BLaER1 treated with 17β-estradiol and CSF1 and Interleukin-3, amounts not matched to agents 10 nM and 100 nM (cell line): ENCODE measurements around the gene RFX3.

Source experiments
- H3K27ac ChIP-seq, 11 experiments: shearing (Covaris generic); formaldehyde crosslinking; 2 replicates each; pipeline ENCODE4 v1.8.1; 2022
- H3K27me3 ChIP-seq, 11 experiments: shearing (Covaris generic); formaldehyde crosslinking; 2 replicates each; pipeline ENCODE4 v1.8.1; 2022
- H3K36me3 ChIP-seq, 11 experiments: shearing (Covaris generic); formaldehyde crosslinking; 2 replicates each; pipeline ENCODE4 v1.8.1; 2022
- H3K4me1 ChIP-seq, 10 experiments: shearing (Covaris generic); formaldehyde crosslinking; 2 replicates each; pipeline ENCODE4 v1.8.1; 2022
- H3K4me2 ChIP-seq, 11 experiments: shearing (Covaris generic); formaldehyde crosslinking; 2 replicates each; pipeline ENCODE4 v1.8.1; 2022
- H3K4me3 ChIP-seq, 10 experiments: shearing (Covaris generic); formaldehyde crosslinking; 2 replicates each; pipeline ENCODE4 v1.8.1; 2022
- H3K9ac ChIP-seq, 11 experiments: shearing (Covaris generic); formaldehyde crosslinking; 2 replicates each; pipeline ENCODE4 v1.8.1; 2022
- H3K9me3 ChIP-seq, 11 experiments: shearing (Covaris generic); formaldehyde crosslinking; replicated peaks in 1 of 11; 2 replicates each; pipeline ENCODE4 v1.8.1; 2022
- H4K20me1 ChIP-seq, 11 experiments: shearing (Covaris generic); formaldehyde crosslinking; 2 replicates each; pipeline ENCODE4 v1.8.1; 2022
- Cebpa-rat ChIP-seq, 11 experiments: shearing (Covaris generic); IDR thresholded peaks; 2 replicates each; pipeline ENCODE4 v1.8.1; 2022

The RFX3 gene

DNA sequence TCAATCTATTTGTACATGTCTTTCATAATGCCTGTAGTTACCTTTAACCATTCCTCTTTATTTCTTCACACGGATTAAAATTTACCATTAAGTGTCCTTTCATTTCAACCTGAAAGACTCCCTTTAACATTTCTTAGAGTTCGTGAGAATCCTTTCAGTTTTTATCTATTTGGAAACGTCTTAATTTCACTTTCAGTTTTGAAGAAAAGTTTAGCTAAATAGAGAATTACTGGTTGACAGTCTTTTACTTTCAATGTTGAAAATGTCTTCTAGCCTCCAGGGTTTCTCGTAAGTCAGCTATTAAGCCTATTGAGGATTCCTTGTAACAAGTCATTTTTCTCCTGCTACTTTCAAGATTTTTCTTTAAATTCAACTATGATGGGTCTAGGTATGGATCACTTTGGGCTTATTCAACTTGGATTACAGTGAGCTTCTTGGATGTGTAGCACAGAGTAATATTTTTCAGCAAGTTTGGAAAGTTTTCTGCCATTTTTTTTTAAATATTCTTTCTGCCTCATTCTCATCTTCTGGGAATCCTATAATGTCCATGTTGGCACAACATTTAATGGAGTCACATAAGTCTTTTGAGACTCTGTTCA is 48.5 kb downstream of the RFX3 start:
- H3K9ac ChIP-seq: no peak overlapping the region
- peak overlapping the region in 1 of 11 experiments; percentile 2; a peak in 2 of 22 replicates for H3K4me2 ChIP-seq

DNA sequence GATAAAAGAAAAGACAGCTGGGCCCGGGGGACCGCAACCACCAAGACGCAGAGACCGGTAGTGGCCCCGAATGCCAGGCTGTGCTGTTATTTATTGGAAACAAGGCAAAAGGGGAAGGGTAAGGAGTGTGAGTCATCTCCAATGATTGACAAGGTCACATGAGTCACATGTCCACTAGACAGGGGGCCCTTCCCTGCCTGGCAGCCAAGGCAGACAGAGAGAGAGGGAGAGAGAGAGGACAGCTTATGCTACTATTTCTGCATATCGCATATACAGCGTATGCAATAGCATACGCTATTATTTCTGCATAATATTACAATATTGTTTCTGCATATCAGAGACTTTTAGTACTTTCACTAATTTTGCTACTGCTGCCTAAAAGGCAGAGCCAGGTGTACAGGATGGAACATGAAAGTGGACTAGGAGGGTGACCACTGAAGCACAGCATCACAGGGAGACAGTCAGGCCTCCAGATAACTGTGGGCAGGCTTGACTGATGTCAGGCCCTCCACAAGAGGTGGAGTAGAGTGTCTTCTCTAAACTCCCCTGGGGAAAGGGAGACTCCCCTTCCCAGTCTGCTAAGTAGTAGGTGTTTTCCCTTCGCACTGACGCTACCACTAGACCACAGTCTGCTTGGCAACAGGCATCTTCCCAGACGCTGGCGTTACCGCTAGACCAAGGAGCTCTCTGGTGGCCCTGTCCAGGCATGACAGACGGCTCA is 50.3 kb downstream of the RFX3 start:
- no peak for TF ChIP-seq Cebpa-rat (IDR thresholded peaks at IDR 0.05)

More for the DNA sequence above, 48.5 kb downstream of the RFX3 start:
- H3K27me3 ChIP-seq: no peaks in the 10 kb centered on the region
- TF ChIP-seq Cebpa-rat (IDR thresholded peaks at IDR 0.05): no peak
- H3K4me1 ChIP-seq: peaks cover 14 to 43% (median 23%) of the 10 kb centered on the region in 10 experiments; a peak in 19 of 20 replicates
- H3K9me3 ChIP-seq: peaks cover 19 to 32% (median 25%) of the 10 kb centered on the region in 11 experiments
- peaks cover 0 to 34% (median 21%) of the 10 kb centered on the region in 11 experiments; a peak in 17 of 22 replicates for H3K36me3 ChIP-seq
- no peak overlapping the region for H3K4me3 ChIP-seq
- H4K20me1 ChIP-seq: no peaks in the 10 kb centered on the region
- no peak overlapping the region for H3K27ac ChIP-seq

DNA sequence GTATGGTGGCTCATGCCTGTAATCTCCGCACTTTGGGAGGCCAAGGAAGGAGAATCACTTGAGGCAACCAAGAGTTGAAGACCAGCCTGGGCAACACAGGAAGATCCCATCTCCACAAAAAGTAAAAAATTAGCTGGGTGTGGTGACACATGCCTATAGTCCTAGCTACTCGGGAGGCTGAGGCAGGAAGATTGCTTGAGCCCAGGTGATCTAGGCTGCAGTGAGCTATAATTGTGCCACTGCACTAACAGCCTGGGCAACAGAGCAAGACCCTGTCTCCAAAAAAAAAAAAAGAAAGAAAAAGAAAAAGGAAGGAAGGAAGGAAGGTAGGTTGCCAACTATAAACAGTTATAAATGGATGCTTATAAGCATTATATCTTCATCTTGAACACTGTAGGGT is 51.0 kb downstream of the RFX3 start:
- TF ChIP-seq Cebpa-rat (IDR thresholded peaks at IDR 0.05): no peak
- no peaks in the 10 kb centered on the region for H3K27me3 ChIP-seq
- peaks cover 19 to 31% (median 25%) of the 10 kb centered on the region in 11 experiments for H3K9me3 ChIP-seq
- H3K4me1 ChIP-seq: peaks cover 14 to 37% (median 20%) of the 10 kb centered on the region in 10 experiments; a peak in 19 of 20 replicates
- H3K4me3 ChIP-seq: no peak overlapping the region
- no peak overlapping the region for H3K27ac ChIP-seq
- H3K9ac ChIP-seq: no peak overlapping the region
- H4K20me1 ChIP-seq: no peaks in the 10 kb centered on the region
- H3K36me3 ChIP-seq: peaks cover 0 to 26% (median 15%) of the 10 kb centered on the region in 11 experiments; a peak in 17 of 22 replicates
- peak overlapping the region in 10 of 11 experiments; percentile 14 to 45 (median 28); a peak in 13 of 22 replicates for H3K4me2 ChIP-seq

More for the DNA sequence above, 50.3 kb downstream of the RFX3 start:
- Histone ChIP-seq H3K27ac (no peak overlapping the region), H3K9ac (no peak overlapping the region), H3K4me1 (peaks cover 14 to 43% (median 23%) of the 10 kb centered on the region in 10 experiments; a peak in 19 of 20 replicates), H3K9me3 (peaks cover 19 to 32% (median 25%) of the 10 kb centered on the region in 11 experiments), H3K27me3 (no peaks in the 10 kb centered on the region), H3K4me3 (no peak overlapping the region), H4K20me1 (no peaks in the 10 kb centered on the region), H3K4me2 (peak overlapping the region; percentile 14 to 45 (median 28); a peak in 17 of 22 replicates), H3K36me3 (peaks cover 0 to 32% (median 21%) of the 10 kb centered on the region in 11 experiments; a peak in 17 of 22 replicates)

DNA sequence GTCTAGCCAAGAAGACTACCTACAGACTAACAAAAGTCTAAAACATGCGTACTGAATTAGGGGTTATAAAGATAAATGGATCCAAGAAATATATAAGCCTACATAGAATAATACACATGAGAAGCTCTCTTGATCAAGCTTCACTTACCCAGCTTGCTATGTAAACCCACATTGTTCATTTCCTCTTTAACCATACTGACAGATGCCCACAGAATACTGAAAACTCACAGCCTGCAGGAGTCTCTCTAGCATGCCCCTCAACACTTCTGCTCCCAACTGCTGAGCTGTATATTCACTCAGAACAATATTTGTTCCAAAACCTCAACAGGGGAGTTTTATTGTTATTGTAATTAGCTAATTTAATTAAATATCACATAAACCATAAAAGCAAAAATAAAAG is 52.4 kb downstream of the RFX3 start:
- no peaks in the 10 kb centered on the region; a peak in 1 of 22 replicates for H4K20me1 ChIP-seq
- no peak overlapping the region for H3K27ac ChIP-seq
- H3K27me3 ChIP-seq: no peaks in the 10 kb centered on the region
- H3K36me3 ChIP-seq: peaks cover 0 to 13% (median 5%) of the 10 kb centered on the region in 11 experiments; a peak in 15 of 22 replicates
- peaks cover 11 to 25% (median 13%) of the 10 kb centered on the region in 11 experiments; a peak in 21 of 22 replicates for H3K9me3 ChIP-seq
- TF ChIP-seq Cebpa-rat (IDR thresholded peaks at IDR 0.05): no peak
- H3K4me2 ChIP-seq: peak overlapping the region in 1 of 11 experiments; percentile 23; a peak in 1 of 22 replicates
- H3K9ac ChIP-seq: no peak overlapping the region
- H3K4me1 ChIP-seq: peaks cover 11 to 27% (median 20%) of the 10 kb centered on the region in 10 experiments; a peak in 19 of 20 replicates
- no peak overlapping the region for H3K4me3 ChIP-seq

DNA sequence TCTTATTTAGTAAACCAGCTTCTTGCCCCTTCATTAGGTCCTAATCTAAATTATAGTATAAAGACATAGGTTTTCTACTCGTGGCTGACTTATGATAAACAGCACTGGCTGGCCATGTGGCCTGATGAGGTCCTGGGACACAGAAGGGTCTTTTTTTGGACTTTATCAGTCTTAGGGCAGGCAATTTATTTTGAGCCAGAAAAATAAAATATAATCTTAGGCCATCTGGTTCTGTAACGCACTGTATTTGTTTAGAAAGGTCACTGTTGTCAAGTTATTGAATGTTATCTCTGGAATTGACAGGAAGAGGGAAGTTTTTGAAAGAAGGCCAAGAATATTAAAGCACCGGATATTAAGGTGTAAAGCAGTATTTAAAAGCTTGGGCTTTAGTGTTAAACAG is 53.9 kb downstream of the RFX3 start:
- no peak overlapping the region for H3K27ac ChIP-seq
- no peaks in the 10 kb centered on the region for H3K27me3 ChIP-seq
- peaks cover 0 to 5% (median 0%) of the 10 kb centered on the region in 11 experiments; a peak in 3 of 22 replicates for H3K36me3 ChIP-seq
- no peak overlapping the region for H3K4me2 ChIP-seq
- TF ChIP-seq Cebpa-rat (IDR thresholded peaks at IDR 0.05): no peak
- H3K9me3 ChIP-seq: peaks cover 0 to 12% (median 0%) of the 10 kb centered on the region in 11 experiments; a peak in 4 of 22 replicates
- no peak overlapping the region for H3K9ac ChIP-seq
- H4K20me1 ChIP-seq: no peaks in the 10 kb centered on the region; a peak in 1 of 22 replicates
- H3K4me3 ChIP-seq: no peak overlapping the region
- H3K4me1 ChIP-seq: peaks cover 11 to 30% (median 20%) of the 10 kb centered on the region in 10 experiments; a peak in 19 of 20 replicates

DNA sequence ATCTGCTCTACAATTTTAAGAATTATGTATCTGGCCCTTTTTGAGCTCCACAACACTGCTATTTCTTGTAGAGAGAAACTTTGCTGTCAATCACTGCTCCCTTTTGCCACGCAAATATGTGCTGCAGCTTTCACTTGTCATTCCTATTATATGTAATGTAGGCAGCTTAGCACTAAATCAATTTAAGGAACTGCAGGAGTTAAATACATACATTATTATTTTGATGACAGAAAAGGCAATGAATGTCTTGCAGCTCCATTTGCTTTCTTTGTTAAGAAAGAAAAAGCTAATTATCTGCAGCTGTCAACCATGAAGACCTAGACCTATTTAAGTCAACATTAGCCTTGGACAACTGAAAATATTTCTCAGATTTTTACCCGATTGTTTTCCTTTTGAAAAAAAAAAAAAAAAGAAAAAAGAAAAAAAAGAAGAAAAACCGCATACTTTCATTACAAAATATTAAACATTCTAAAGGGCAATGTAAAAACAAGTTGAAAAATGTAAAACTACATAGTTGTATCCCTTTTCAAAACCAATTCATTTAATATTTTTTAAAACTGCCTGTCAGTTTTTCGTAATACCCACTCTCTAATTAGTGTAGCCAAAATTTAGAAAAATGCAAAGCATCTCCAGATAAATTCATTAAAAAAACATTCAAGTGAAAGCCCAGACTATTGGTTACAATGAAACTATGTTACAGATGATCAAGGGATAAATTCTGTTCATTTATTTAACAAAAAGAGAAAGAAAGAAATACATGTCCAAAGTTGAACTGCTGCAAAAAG is 57.2 kb downstream of the RFX3 start:
- Histone ChIP-seq H3K27me3 (no peaks in the 10 kb centered on the region), H3K9me3 (peaks cover 0 to 8% (median 0%) of the 10 kb centered on the region in 11 experiments; a peak in 1 of 22 replicates), H3K4me3 (no peak overlapping the region), H4K20me1 (no peaks in the 10 kb centered on the region; a peak in 1 of 22 replicates), H3K4me2 (no peak overlapping the region), H3K4me1 (peaks cover 0 to 12% (median under 1%) of the 10 kb centered on the region in 10 experiments; a peak in 8 of 20 replicates), H3K36me3 (peaks cover 0 to 8% (median 0%) of the 10 kb centered on the region in 11 experiments; a peak in 2 of 22 replicates), H3K27ac (no peak overlapping the region), H3K9ac (no peak overlapping the region)
- TF ChIP-seq Cebpa-rat (IDR thresholded peaks at IDR 0.05): no peak

DNA sequence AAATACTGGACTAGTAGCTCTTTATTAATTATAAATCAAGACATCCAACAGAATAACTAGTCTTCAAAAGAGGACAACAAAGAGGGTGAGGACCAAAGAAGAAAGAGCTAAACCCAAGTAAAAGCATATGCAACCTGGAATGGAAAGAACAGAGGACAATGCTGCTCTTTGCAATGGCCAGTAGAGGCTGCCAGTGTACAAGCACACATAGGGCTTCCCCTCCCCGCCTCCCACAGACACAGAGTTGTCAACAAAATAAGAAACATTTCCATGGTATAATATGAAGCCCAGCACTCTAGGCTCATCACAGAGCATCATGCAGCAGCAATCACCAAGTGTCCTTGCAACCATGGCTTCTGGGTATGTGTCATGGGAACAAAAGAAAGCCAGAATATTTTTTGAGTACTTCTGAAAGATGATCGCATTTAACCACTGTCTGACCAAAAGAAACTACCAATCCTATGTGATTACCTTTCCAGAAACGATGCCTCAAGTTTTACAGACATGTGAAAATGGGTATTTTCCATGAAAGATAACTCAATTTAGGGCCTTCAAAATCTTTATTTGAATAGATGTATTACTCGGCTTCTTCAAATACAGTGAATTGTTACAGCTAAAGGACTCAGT is 58.1 kb downstream of the RFX3 start:
- H3K27me3 ChIP-seq: no peaks in the 10 kb centered on the region
- TF ChIP-seq Cebpa-rat (IDR thresholded peaks at IDR 0.05): no peak
- no peaks in the 10 kb centered on the region; a peak in 1 of 22 replicates for H4K20me1 ChIP-seq
- H3K27ac ChIP-seq: no peak overlapping the region
- peaks cover 0 to 8% (median 0%) of the 10 kb centered on the region in 11 experiments; a peak in 2 of 22 replicates for H3K36me3 ChIP-seq
- no peak overlapping the region for H3K4me3 ChIP-seq
- peaks cover 0 to 8% (median 0%) of the 10 kb centered on the region in 11 experiments; a peak in 1 of 22 replicates for H3K9me3 ChIP-seq
- H3K9ac ChIP-seq: no peak overlapping the region
- H3K4me1 ChIP-seq: peaks cover 0 to 4% (median 0%) of the 10 kb centered on the region in 10 experiments; a peak in 1 of 20 replicates
- no peak overlapping the region for H3K4me2 ChIP-seq

DNA sequence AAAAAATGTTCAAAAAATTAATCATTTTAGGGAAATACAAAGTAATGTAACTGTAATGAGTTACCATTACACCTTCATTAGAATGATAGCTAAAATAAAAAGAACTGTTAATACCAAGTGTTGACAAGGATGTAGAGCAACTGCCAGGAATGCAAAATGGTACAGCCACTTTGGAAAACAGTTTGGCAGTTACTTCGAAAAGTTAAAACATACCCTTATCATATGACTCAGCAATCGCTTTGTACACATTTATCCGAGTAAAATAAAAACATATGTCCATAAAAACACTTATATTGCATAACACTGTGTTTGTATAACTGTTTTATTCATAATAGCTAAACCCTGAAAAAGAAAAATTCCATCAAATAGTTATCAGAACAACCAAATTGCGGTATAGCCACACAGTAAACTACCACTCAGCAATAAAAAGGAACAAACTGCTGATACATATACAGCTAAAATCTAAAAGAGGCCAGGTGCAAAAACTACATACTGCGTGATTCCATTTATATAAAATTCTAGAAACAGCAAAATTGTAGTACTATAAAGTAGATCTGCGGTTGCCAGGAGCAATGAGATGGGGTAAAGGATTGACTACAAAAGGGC is 61.7 kb downstream of the RFX3 start:
- Histone ChIP-seq H3K4me1 (peaks cover 0 to 4% (median 0%) of the 10 kb centered on the region in 10 experiments; a peak in 1 of 20 replicates), H3K27ac (no peak overlapping the region), H4K20me1 (no peaks in the 10 kb centered on the region; a peak in 1 of 22 replicates), H3K27me3 (no peaks in the 10 kb centered on the region), H3K9ac (no peak overlapping the region), H3K9me3 (peaks cover 0 to 8% (median 0%) of the 10 kb centered on the region in 11 experiments; a peak in 1 of 22 replicates), H3K4me2 (no peak overlapping the region), H3K4me3 (no peak overlapping the region), H3K36me3 (peaks cover 0 to 8% (median 0%) of the 10 kb centered on the region in 11 experiments; a peak in 2 of 22 replicates)
- no peak for TF ChIP-seq Cebpa-rat (IDR thresholded peaks at IDR 0.05)
